HG02884 (cell line): ENCODE data around the gene KMT2B.
"Not testable (repeated sequence)": the region's sequence is repeated elsewhere in the genome, so short reads cannot be mapped to it uniquely, and the experiment has no call there.

Experiments
- ATAC-seq: cut with Tn5 transposase; IDR thresholded peaks from one replicate; pipeline ENCODE4 v1.9.1; 2021; ENCODE audit warnings: mild to moderate bottlenecking, moderate library complexity; ENCODE audit not compliant: unreplicated experiment

KMT2B gene

GRCh38 chr19:35717665-35718344, at the start of gene KMT2B:
Gene KMT2B, plus strand, starts transcription at chr19:35718003. Its CDS starts 16 bp downstream, at chr19:35718019.
- ATAC-seq, result no peak

GRCh38 chr19:35669566-35669965, 48.2 kb upstream of the KMT2B start:
- no peak for ATAC-seq

DNA sequence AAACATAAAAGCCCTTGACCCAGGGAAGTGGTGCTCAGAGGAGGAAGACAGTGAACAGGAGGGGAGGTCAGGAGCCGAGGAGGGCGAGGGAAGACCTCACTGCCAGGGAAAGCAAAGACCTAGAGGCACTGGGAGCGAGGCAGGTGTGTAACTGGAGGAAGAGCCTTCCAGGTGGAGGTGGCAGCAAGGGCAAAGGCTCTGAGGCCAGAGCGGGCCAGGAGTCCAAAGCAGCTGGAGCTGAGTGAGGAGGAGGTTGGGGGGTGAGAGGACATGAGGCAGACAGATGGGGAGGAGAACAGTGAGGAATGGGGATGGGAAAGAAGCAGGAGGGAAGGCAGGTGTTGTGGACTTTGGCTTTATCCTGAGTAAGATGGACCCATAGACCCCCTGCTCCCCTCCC, 47.8 kb upstream of the KMT2B start:
- no peak for ATAC-seq

- no peak for ATAC-seq
Measured at GRCh38 chr19:35670686-35671085, 47.1 kb upstream of the KMT2B start.

GRCh38 chr19:35671818-35672217, 46.0 kb upstream of the KMT2B start:
- ATAC-seq, result no peak

DNA sequence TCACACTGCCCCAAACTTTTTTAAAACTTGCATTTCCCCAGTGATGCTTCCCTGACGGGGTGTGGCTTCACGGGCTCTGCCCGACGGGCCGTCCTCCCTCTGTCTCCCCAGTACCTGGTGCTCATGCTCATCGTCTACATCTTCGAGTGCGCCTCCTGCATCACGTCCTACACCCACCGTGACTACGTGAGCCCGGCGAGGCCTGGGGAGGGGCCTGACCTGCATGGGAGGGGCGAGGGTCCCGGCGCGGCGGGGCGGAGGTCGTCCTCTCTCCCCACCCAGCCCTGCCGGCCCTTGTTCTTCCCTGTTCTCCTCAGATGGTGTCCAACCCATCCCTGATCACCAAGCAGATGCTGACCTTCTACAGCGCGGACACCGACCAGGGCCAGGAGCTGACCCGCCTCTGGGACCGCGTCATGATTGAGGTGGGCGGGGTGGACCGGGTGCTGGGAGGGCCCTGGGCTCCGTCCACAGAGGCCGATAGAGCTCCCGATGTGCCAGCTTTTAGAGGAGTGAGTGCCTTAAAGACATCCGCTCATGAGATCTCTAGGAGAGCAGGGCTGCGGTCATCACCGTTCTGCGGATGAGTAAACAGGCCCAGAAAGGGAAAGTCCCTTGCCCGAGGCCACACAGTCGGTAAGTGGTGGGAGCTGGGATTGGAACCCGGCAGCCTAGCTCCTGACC, 44.5 kb upstream of the KMT2B start:
- ATAC-seq, result no peak

GRCh38 chr19:35675589-35676140, 42.1 kb upstream of the KMT2B start:
- no peak for ATAC-seq

GRCh38 chr19:35689836-35690235, 28.0 kb upstream of the KMT2B start:
- no peak for ATAC-seq

- ATAC-seq, result not testable (repeated sequence)
Measured at GRCh38 chr19:35691106-35691505, 26.7 kb upstream of the KMT2B start.

GRCh38 chr19:35692010-35692409, 25.8 kb upstream of the KMT2B start:
- no peak for ATAC-seq

DNA sequence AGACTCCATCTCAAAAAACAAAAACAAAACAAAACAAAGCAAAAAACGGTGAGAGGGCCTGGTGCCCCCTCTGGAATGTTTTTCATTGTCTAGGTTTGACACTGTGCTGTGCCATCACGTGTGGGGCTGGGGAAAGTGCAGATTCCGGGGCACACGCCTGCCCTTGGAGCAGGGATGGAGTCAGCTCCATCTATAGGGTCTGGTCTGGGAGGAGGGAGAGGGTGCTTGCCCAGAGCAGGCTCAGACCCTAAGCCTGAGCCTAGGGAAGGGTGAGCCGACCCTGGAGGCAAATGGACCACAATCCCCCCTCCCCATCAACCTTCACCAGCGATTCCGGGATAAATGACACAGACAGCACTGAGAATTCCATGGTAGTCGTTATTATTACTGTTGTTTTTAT, 24.4 kb upstream of the KMT2B start:
- no peak for ATAC-seq

GRCh38 chr19:35693835-35694599, 23.8 kb upstream of the KMT2B start:
- peak; percentile 62 for ATAC-seq

DNA sequence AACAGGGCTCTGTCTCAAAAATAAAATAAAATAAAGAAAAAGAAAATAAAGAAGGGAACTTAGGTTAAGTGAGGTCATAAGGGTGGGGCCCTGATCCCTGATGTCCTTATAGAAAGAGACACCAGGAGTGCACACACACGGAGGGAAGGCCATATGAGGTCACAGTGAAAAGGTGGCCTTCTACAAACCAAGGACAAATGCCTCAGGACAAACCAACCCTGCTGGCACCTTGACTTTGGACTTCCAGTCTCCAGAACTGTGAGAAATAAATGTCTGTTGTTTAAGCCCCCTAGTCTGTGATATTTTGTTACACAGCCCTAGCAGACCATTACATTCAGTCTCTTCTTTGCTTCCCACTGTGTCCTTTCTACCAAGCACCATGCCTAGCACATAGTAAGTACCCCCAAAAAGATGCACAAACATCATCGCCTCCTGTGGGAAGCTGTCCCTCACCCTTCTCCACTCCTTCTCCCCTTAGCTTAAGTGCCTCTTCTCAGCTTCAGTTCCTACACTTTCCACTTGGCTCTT, 21.8 kb upstream of the KMT2B start:
- ATAC-seq, result no peak

DNA sequence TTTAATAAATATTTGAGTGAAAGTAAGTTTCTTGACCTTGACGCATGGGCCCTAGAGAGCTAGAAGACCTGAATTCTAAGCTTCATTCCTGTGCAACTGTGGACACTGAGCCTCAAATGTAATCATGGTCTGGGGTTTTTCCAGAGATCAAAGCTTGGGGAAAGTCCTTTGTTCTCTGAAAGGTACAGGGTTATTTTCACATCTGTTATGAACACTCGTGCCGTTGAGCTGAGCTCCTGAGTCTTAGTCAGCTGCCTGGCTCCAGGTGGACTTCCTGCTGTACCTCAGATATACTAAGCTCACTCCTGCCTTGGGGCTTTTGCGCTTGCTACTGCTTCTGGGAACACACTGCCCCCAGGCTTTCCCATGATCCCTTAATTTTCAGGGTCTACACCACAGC, 21.0 kb upstream of the KMT2B start:
- ATAC-seq, result no peak

DNA sequence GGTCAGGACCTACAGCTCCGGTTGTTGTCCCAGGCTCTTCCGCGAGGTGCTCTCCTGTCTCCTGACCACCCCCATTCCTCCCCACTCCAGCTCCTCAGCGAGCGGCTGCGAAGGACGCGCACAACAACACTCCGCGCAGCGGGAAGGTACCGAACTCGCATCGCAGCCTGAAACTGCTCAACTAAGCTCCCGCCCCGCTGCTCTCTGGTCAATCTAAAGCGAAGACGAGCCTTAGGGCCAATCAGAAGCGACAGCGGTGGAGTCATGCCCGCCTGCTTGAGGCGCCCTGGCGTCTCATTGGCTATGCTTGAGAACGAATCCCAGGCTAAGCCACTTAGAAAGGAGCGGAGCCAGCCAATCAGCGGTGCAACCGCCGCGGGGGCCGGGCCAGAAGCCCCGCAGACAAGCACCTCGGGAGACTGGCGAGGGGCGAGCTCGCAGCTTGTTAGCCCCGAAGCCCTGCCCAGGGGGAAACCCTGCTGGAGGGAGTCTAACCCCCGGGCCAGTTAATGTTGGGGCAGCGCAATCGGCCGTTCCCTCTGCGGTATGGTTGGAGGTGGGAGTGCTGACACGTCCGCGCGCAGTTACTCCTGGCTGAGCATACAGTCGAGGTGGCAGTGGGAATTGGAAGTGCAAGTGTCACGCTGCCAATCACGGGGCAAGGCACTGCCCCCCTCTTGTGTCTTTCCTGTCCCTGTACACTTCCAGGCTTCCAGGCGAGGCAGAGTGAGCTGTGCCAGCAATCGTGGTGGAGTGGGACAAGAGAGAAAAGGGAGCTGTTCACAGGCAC, 15.4 kb upstream of the KMT2B start:
- ATAC-seq, result peak; percentile 87

DNA sequence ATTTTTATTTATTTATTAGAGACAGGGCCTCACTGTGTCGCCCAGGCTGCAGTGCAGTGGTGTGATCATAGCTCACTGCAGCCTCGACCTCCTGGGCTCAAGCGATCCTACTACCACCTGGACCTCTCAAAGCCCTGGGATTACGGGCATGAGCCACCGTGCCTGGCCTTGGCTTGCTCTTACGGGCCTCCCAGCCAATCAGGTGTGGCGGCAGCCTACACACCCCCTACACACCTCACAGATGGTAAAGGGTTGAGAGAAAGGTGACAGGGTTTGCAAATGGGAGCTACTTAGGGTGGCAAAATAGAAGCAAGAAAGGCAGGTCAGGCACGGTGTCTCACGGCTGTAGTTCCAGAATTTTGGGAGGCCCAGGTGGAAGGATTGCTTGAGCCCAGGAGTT, 14.5 kb upstream of the KMT2B start:
- ATAC-seq, result no peak

DNA sequence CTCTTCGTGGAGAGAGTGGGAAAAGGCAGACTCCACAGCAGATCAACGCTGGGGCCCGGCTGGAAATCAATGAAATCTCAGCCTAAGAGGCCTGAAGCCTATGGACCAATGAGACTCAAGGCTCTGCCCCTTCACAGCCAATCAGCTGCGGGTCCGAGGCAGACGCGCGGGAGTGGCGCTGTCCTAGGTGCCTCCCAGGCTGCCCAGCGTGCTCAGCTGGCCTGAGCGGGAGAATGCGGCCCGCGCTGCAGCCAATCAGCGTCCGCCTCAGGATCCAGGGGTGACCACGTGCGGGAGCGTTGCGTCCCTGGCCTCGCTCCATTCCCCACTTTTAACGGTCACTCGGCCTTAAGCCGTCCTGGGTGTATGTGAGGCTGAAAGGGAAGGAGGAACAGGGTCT, 13.6 kb upstream of the KMT2B start, which contains the start of gene ZBTB32:
Gene ZBTB32 (plus strand): TSS at position 341 of the 400 bp plus-strand sequence. CDS start 10,069 bp downstream, outside the sequence.
- ATAC-seq, result no peak

DNA sequence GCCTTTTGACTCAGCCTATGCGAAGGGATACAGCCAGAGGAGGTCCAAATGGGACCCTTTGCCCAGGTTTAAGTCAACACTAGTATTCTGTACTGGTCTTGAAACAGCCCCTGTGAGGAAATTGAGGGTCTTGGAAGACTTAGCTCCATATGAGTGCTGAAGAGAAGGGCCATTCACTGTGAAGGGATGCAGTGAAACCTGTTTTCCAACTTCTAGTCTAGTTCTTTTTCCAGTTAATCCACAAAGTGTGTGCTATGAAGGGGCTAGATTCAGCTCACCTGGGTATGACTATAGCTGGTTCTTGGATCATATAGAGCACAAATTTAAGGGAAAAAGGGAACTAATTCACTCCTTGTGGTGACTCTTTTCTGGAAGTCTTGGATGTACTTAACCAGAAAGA, 9.4 kb upstream of the KMT2B start:
- ATAC-seq, result no peak

DNA sequence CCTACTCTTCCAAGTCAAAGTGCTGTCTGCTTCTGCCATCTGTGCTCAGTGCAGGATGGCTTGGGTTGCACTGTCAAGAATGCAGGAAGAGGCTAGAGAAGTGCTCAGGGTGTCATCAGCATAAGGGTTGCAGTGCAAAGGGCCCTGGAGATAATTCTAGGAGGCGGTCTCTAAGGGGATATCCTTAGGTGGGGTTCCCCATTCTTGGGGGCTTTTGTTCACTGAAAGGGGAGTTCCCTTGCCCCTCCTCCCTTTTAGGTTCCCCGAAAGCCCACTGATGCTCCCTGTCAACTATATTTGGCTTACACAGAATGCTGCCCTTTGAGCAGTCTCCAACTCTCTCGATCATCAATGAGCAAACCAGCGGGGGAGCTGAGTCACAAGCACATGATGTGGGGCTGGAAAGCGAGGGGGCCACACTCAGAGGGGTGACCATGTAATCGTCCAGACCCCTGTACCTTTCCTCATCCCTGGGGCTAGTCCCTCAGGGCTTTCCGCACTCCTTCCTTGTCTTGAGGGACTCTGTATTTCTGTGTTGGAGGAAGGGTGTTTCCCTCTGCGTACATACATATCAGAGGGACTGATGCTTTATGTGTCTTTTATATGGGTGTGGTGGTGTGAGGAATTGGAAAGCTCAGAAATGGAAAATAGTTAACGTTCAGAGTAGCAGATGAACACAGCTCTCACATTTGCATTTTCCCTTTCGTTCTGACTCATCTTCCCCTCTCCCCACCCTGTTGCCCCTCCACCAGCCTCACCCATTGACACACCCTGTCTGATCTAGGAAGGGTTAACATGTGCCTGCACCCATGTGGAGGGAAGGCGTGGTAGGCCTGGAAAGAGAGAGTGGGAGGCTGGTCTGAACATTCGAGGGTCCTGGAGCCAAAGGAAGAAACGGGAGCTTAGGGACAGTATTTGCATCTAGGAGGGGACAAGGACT, 6.7 kb upstream of the KMT2B start:
- no peak for ATAC-seq
